Tibial nerve (tissue), 4 donors: Measurements from ENCODE around the gene BRCA2.

Source experiments
- EP300 ChIP-seq, 2 donors: sonication (generic); formaldehyde crosslinking; IDR thresholded peaks; one replicate each; pipeline ENCODE4 v1.6.1; 2017; ENCODE audit warnings: antibody characterized with exemption in 2 of 2, mild to moderate bottlenecking in 1 of 2
- POLR2A ChIP-seq, 2 donors: fragments of 450-650 bp; IDR thresholded peaks; one replicate each; pipeline ENCODE4 v1.6.1; 2017; ENCODE audit warnings: antibody characterized with exemption in 2 of 2, mild to moderate bottlenecking in 2 of 2, moderate library complexity in 2 of 2
- TF ChIP-seq, protein P1 (sequence below), 5 experiments: fragments of 200-600 bp in 3 of 5; fragments of 450-650 bp in 2 of 5; sonication (generic) in 3 of 5; IDR thresholded peaks; one replicate each; pipeline ENCODE4 v1.5.1; 2016 to 2019; ENCODE audit warnings: antibody characterized with exemption in 5 of 5, mild to moderate bottlenecking in 3 of 5, moderate library complexity in 2 of 5

DNA sequence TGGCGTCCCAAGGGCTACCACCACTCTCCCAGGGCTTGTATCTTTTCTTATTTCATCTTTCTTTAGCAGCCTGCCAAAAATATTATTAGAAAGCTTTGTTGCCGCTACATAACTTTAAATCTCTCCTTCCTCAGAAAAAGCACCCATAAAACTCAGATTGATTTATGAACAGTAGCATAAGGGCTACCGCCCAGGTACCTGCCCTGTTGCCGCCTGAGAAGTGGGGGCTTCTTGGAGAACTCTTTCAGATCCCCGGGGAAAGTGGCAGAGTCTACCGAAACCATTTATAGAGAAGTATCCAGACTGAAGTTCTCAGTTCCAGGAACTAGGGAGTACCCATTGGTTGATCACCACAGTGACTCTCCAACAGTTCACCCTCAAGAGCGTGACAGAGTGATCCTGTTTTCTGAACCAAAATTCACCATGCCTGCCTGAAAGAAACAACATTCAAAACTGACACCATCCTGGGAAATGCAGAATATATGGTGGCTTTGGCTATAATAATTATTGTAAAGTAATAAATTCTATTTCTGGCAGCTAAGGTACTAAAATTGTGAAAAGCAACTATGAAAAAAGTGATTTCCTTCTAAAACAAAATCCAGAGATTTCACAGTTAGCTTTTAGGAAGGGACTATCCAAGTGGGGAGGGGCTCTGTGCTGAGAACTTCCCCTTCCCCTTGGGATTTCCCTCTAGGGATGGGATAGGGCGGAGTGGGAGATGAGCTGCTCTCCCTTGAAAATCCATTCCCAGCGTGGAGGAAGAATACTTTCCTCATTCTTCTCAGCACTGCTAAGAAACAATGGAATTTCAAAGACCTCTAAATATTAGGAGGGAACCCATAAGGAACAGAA, 113.5 kb downstream of the BRCA2 start:
- TF ChIP-seq POLR2A (IDR thresholded peaks at IDR 0.05) (no peak), EP300 (IDR thresholded peaks at IDR 0.05) (no peak)
- TF ChIP-seq, protein P1, sequence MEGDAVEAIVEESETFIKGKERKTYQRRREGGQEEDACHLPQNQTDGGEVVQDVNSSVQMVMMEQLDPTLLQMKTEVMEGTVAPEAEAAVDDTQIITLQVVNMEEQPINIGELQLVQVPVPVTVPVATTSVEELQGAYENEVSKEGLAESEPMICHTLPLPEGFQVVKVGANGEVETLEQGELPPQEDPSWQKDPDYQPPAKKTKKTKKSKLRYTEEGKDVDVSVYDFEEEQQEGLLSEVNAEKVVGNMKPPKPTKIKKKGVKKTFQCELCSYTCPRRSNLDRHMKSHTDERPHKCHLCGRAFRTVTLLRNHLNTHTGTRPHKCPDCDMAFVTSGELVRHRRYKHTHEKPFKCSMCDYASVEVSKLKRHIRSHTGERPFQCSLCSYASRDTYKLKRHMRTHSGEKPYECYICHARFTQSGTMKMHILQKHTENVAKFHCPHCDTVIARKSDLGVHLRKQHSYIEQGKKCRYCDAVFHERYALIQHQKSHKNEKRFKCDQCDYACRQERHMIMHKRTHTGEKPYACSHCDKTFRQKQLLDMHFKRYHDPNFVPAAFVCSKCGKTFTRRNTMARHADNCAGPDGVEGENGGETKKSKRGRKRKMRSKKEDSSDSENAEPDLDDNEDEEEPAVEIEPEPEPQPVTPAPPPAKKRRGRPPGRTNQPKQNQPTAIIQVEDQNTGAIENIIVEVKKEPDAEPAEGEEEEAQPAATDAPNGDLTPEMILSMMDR (IDR thresholded peaks at IDR 0.05): no peak
